HCT116 (cell line): ENCODE results near the gene ESRRB.

ENCODE experiments used
- EZH2phosphoT487 ChIP-seq: fragments of 200-600 bp; IDR thresholded peaks from 2 replicates; pipeline ENCODE4 v1.6.1; 2018; ENCODE audit warnings: antibody characterized with exemption, borderline replicate concordance
- POLR2A ChIP-seq: IDR thresholded peaks from 2 replicates; pipeline ENCODE4 v1.7.0; 2011; ENCODE audit warnings: borderline replicate concordance; ENCODE audit not compliant: insufficient read depth, insufficient read length; ENCODE audit errors: extremely low read depth
- POLR2AphosphoS5 ChIP-seq: IDR thresholded peaks from 2 replicates; pipeline ENCODE4 v1.6.1; 2011; ENCODE audit warnings: mild to moderate bottlenecking, low read depth, low read length, moderate library complexity
- SRF ChIP-seq: IDR thresholded peaks from 2 replicates; pipeline ENCODE4 v1.6.1; 2012; ENCODE audit warnings: low read depth
- YY1 ChIP-seq: IDR thresholded peaks from 2 replicates; pipeline ENCODE4 v1.6.1; 2011; ENCODE audit warnings: low read length, low read depth, moderate library complexity, mild to moderate bottlenecking; ENCODE audit not compliant: insufficient replicate concordance; ENCODE audit errors: extremely low read depth
- ZNF274 ChIP-seq: fragments of 200-500 bp; sonication (Bioruptor generic); IDR thresholded peaks from 2 replicates; pipeline ENCODE4 v1.6.1; 2014; ENCODE audit warnings: mild to moderate bottlenecking, low read depth, low read length, inconsistent platforms
- TF ChIP-seq, protein P1 (sequence below), 3 experiments: fragments of 200-600 bp in 1 of 3; sonication (generic) in 1 of 3; IDR thresholded peaks in 2 of 3; conservative IDR thresholded peaks in 1 of 3; 2 replicates each; pipeline ENCODE4 v1.5.1; 2012 to 2017; ENCODE audit warnings: low read depth in 2 of 3, low read length in 2 of 3, antibody characterized with exemption in 1 of 3, borderline replicate concordance in 1 of 3, control low read depth in 1 of 3, mild to moderate bottlenecking in 1 of 3, mixed read lengths in 1 of 3, mixed run types in 1 of 3, moderate library complexity in 1 of 3; ENCODE audit not compliant: insufficient read depth in 1 of 3
- TF ChIP-seq, protein P2 (sequence below): IDR thresholded peaks from 2 replicates; pipeline ENCODE4 v1.6.1; 2012

DNA sequence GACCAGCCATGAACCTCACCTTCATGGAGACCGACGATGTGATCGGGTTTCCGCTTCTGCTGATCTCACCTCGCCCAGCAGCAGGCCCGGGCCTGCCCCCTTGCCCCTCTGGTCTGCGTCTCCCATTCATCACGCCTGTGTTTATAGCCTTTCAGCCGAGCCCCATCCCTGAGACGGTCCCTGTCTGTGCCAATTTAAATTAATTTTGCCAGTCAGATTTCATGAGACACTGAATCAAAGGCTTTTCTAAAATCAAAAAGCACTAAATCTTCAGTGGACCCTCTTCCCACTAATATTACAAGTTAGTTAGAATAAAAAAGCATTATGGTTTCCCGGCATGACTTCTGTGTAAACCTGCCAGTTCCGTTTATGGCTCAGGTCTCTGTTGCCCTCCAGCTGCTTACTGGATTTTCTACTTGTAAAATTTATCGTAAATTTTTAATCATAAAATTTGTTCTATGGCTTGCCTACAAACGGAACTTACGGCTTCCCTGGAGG, 155.9 kb downstream of the ESRRB start:
- TF ChIP-seq, protein P1, sequence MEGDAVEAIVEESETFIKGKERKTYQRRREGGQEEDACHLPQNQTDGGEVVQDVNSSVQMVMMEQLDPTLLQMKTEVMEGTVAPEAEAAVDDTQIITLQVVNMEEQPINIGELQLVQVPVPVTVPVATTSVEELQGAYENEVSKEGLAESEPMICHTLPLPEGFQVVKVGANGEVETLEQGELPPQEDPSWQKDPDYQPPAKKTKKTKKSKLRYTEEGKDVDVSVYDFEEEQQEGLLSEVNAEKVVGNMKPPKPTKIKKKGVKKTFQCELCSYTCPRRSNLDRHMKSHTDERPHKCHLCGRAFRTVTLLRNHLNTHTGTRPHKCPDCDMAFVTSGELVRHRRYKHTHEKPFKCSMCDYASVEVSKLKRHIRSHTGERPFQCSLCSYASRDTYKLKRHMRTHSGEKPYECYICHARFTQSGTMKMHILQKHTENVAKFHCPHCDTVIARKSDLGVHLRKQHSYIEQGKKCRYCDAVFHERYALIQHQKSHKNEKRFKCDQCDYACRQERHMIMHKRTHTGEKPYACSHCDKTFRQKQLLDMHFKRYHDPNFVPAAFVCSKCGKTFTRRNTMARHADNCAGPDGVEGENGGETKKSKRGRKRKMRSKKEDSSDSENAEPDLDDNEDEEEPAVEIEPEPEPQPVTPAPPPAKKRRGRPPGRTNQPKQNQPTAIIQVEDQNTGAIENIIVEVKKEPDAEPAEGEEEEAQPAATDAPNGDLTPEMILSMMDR (IDR thresholded peaks at IDR 0.05 in 2 of 3, conservative IDR thresholded peaks at IDR 0.05 in 1 of 3; ENCODE audit: borderline replicate concordance in 1 of 3, insufficient read depth in 1 of 3, low read depth in 2 of 3, low read length in 2 of 3), result no peak
- TF ChIP-seq POLR2A, result no peak
- TF ChIP-seq YY1, result no peak
- TF ChIP-seq SRF, result no peak
- no peak for TF ChIP-seq POLR2AphosphoS5
- TF ChIP-seq, protein P2, sequence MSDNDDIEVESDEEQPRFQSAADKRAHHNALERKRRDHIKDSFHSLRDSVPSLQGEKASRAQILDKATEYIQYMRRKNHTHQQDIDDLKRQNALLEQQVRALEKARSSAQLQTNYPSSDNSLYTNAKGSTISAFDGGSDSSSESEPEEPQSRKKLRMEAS, result no peak
- TF ChIP-seq ZNF274, result no peak
- TF ChIP-seq EZH2phosphoT487, result no peak
